Endothelial cell of umbilical vein (primary cell): ENCODE data around the gene EMP2. TPM values are rescaled to one million over a fixed set of nuclear protein-coding genes. Genes with fewer than 3 reads are reported as not detected.

Experiments used
- BruUV-seq: library from RNA; stranded (reverse); fragments of 400-500 nt; replicated peaks from 2 replicates; lab custom pipeline; 2021; lab: Mats Ljungman, UMichigan
- CTCF ChIA-PET: fragments of 300-600, 350-600 bp; sonication (Branson Sonifier 250); formaldehyde crosslinking; loops from one replicate; lab custom pipeline; 2021; ENCODE audit warnings: antibody characterized with exemption, inconsistent platforms; lab: Charles Lee
- POLR2A ChIA-PET: fragments of 300-600, 350-600 bp; sonication (Branson Sonifier 250); formaldehyde crosslinking; loops from one replicate; lab custom pipeline; 2021; ENCODE audit warnings: antibody characterized with exemption, inconsistent platforms; lab: Charles Lee
- DNase-seq: peaks from one replicate; pipeline ENCODE4 v3.0.0-alpha.2; 2011; ENCODE audit warnings: low read depth, low spot score
- FAIRE-seq: peaks from 2 replicates; lab custom pipeline; 2011; peaks lifted over from hg19 to GRCh38; lab: Jason Lieb, UNC
- H2AFZ ChIP-seq: 2 replicates; pipeline ENCODE4 v1.6.0; 2012; ENCODE audit warnings: low read depth, low read length, control low read depth, inconsistent platforms
- H3K27ac ChIP-seq: 2 replicates; pipeline ENCODE4 v1.5.1; 2011; ENCODE audit warnings: low read depth, mild to moderate bottlenecking, control low read depth, low read length, moderate library complexity; ENCODE audit not compliant: insufficient read depth
- H3K27me3 ChIP-seq, 2 experiments: 2 replicates each; pipeline versions ENCODE4 v1.6.0 to v1.6.1; 2011; ENCODE audit warnings: low read length in 2 of 2, mixed read lengths in 1 of 2; ENCODE audit not compliant: control insufficient read depth in 2 of 2, insufficient read depth in 2 of 2
- H3K36me3 ChIP-seq, 2 experiments: 2 replicates in 1 of 2; 3 replicates in 1 of 2; pipeline ENCODE4 v1.5.1; 2011; ENCODE audit warnings: low read length in 2 of 2, mild to moderate bottlenecking in 1 of 2, moderate library complexity in 1 of 2; ENCODE audit not compliant: control insufficient read depth in 2 of 2, insufficient read depth in 2 of 2; ENCODE audit errors: extremely low read depth in 1 of 2
- H3K4me1 ChIP-seq: 3 replicates; pipeline ENCODE4 v1.5.1; 2011; ENCODE audit warnings: mild to moderate bottlenecking, low read length; ENCODE audit not compliant: control insufficient read depth, insufficient read depth; ENCODE audit errors: extremely low read depth
- H3K4me2 ChIP-seq: 2 replicates; pipeline ENCODE4 v1.6.1; 2011; ENCODE audit warnings: low read length, control low read depth, mixed read lengths; ENCODE audit not compliant: insufficient read depth
- H3K4me3 ChIP-seq, 3 experiments: fragments of 200-600 bp in 1 of 3; sonication (generic), shearing (Covaris generic) in 1 of 3; replicated peaks in 1 of 3; 2 replicates each; pipeline ENCODE4 v1.5.1; 2011 to 2016; ENCODE audit warnings: control low read depth in 3 of 3, low read length in 3 of 3, mild to moderate bottlenecking in 2 of 3, inconsistent platforms in 1 of 3, low read depth in 1 of 3, moderate library complexity in 1 of 3; ENCODE audit not compliant: insufficient read depth in 1 of 3
- H3K79me2 ChIP-seq: 2 replicates; pipeline ENCODE4 v1.6.0; 2012; ENCODE audit warnings: low read length, inconsistent platforms; ENCODE audit not compliant: control insufficient read depth, insufficient read depth
- H3K9ac ChIP-seq: replicated peaks from 2 replicates; pipeline ENCODE3; 2011; ENCODE audit warnings: low read length, control low read depth; ENCODE audit not compliant: insufficient read depth; ENCODE audit errors: extremely low read depth
- H3K9me1 ChIP-seq: replicated peaks from 3 replicates; pipeline ENCODE4 v1.6.0; 2011; ENCODE audit warnings: mild to moderate bottlenecking, low read length; ENCODE audit not compliant: control insufficient read depth, insufficient read depth; ENCODE audit errors: extremely low read depth
- H3K9me3 ChIP-seq: replicated peaks from 2 replicates; pipeline ENCODE4 v1.5.1; 2012; ENCODE audit warnings: low read length, inconsistent platforms; ENCODE audit not compliant: control insufficient read depth, insufficient read depth
- H4K20me1 ChIP-seq: replicated peaks from 2 replicates; pipeline ENCODE3; 2011; ENCODE audit warnings: mild to moderate bottlenecking, low read length; ENCODE audit not compliant: control insufficient read depth, insufficient read depth; ENCODE audit errors: extremely low read depth
- CTCF ChIP-seq, 2 donors: IDR thresholded peaks; 1 replicate in 1 of 2; 2 replicates in 1 of 2; pipeline ENCODE4 v1.5.1; 2011; ENCODE audit warnings: low read length in 2 of 2, mild to moderate bottlenecking in 2 of 2, moderate library complexity in 2 of 2, control low read depth in 1 of 2, inconsistent platforms in 1 of 2, low read depth in 1 of 2; ENCODE audit not compliant: insufficient read depth in 1 of 2; ENCODE audit errors: extremely low read depth in 1 of 2
- EZH2 ChIP-seq: IDR thresholded peaks from 2 replicates; pipeline ENCODE4 v1.6.1; 2012; ENCODE audit warnings: borderline replicate concordance, low read depth, mild to moderate bottlenecking, moderate library complexity, low read length, inconsistent platforms; ENCODE audit not compliant: severe bottlenecking
- FOS ChIP-seq: IDR thresholded peaks from 2 replicates; pipeline ENCODE4 v1.6.1; 2011; ENCODE audit warnings: mild to moderate bottlenecking, low read length, moderate library complexity, borderline replicate concordance; ENCODE audit not compliant: insufficient read depth
- GATA2 ChIP-seq: IDR thresholded peaks from 2 replicates; pipeline ENCODE4 v1.7.0; 2011; ENCODE audit warnings: low read depth, mild to moderate bottlenecking, moderate library complexity, mixed read lengths, low read length; ENCODE audit not compliant: insufficient read length, insufficient read depth
- JUN ChIP-seq: IDR thresholded peaks from 2 replicates; pipeline ENCODE4 v1.6.1; 2011; ENCODE audit warnings: borderline replicate concordance, low read depth; ENCODE audit not compliant: insufficient read length, insufficient read depth
- MAX ChIP-seq: IDR thresholded peaks from 2 replicates; pipeline ENCODE4 v1.6.1; 2011; ENCODE audit not compliant: insufficient read depth, insufficient read length
- MYC ChIP-seq: IDR thresholded peaks from one replicate; pipeline ENCODE4 v1.6.1; 2011; ENCODE audit warnings: mild to moderate bottlenecking, low read depth, low read length
- POLR2A ChIP-seq: IDR thresholded peaks from 2 replicates; pipeline ENCODE4 v1.6.1; 2012; ENCODE audit warnings: low read depth, mild to moderate bottlenecking, control low read depth, low read length
- POLR2AphosphoS5 ChIP-seq: IDR thresholded peaks from 2 replicates; pipeline ENCODE4 v1.6.1; 2012; ENCODE audit warnings: low read depth, mild to moderate bottlenecking, control low read depth, low read length, moderate library complexity; ENCODE audit not compliant: insufficient read depth
- dilution Hi-C: fragments of 300-500 bp; cut with MboI; formaldehyde crosslinking; loops from one replicate; pipeline ENCODE4 v1.15.0; 2019; ENCODE audit warnings: low sequenced_read_pairs; ENCODE audit not compliant: extremely low pct_ligation_motif_present
- intact Hi-C: fragments of 100-400 bp; cut with micrococcal nuclease; formaldehyde crosslinking; loops from one replicate; pipeline ENCODE4 v1.10.0; 2022
- polyA plus RNA-seq, 4 experiments: library from polyadenylated mRNA; depleted of rRNA in 3 of 4; stranded (reverse) in 3 of 4; unstranded in 1 of 4; fragments of >200 nt; gene quantifications; 2 replicates each; pipeline versions ENCODE4 v1.2.1 to v1.2.3, GENCODE V29; 2011 to 2012; ENCODE audit warnings: missing spikeins in 1 of 4
- total RNA-seq: library from RNA; stranded (reverse); gene quantifications from 2 replicates; pipeline ENCODE4 v1.2.3, GENCODE V29; 2021

EMP2 gene
- total and polyA plus RNA-seq, 2 donors (not counting 3 experiments of a cell fraction or from before 2014, with no cell fraction given) = 19.0 to 25.5 TPM

- Histone ChIP-seq H3K9me1 (no peaks in the 10 kb centered on the region), H3K36me3 (peaks cover 0 to 4% of the 10 kb centered on the region in 2 experiments), H3K4me2 (no peak overlapping the region), H4K20me1 (no peaks in the 10 kb centered on the region), H3K79me2 (no peaks in the 10 kb centered on the region), H3K27ac (no peak overlapping the region), H3K9me3 (no peaks in the 10 kb centered on the region), H3K9ac (no peak overlapping the region), H2AFZ (no peak overlapping the region), H3K4me1 (no peaks in the 10 kb centered on the region), H3K4me3 (no peak overlapping the region), H3K27me3 (no peaks in the 10 kb centered on the region)
- BruUV-seq = no TSS peak
- CTCF ChIA-PET = interaction anchor here (1.6 kb wide), 1 partner anchor 377 kb away, joined by 4 read pairs; no protein-coding TSS in a partner anchor
- TF ChIP-seq POLR2A (no peak), CTCF (IDR thresholded peaks at IDR 0.05; ENCODE audit: extremely low read depth in 1 of 2, insufficient read depth in 1 of 2, low read depth in 1 of 2, low read length in 2 of 2) (no peak), POLR2AphosphoS5 (no peak), JUN (no peak), MYC (no peak), FOS (no peak), EZH2 (no peak), MAX (no peak), GATA2 (no peak)
- FAIRE-seq (no peak), DNase-seq (no peak)
- POLR2A ChIA-PET = no interaction called here
- intact Hi-C loops (no loop called here), dilution Hi-C loops (no loop called here)
These were observed 39.0 kb downstream of the EMP2 start for GRCh38 chr16:10541366-10541765.
